Mesendoderm (in vitro differentiated cells): ENCODE data around the gene MAFB.
A peak's percentile ranks its signal among the peaks of the same experiment; 100 is the strongest.

Experiments
- DNase-seq: peaks from one replicate; pipeline ENCODE4 v3.0.0; 2013
- H2AK5ac ChIP-seq: 2 replicates; pipeline ENCODE4 v1.6.1; 2013; ENCODE audit warnings: low read length, inconsistent platforms
- H2BK120ac ChIP-seq: 2 replicates; pipeline ENCODE4 v1.6.1; 2013; ENCODE audit warnings: low read depth, mild to moderate bottlenecking, low read length, moderate library complexity, mixed read lengths
- H2BK15ac ChIP-seq: replicated peaks from 2 replicates; pipeline ENCODE4 v1.6.1; 2013; ENCODE audit warnings: low read depth, mild to moderate bottlenecking, moderate library complexity
- H2BK5ac ChIP-seq: 2 replicates; pipeline ENCODE4 v1.6.1; 2013; ENCODE audit warnings: low read length, inconsistent platforms
- H3K18ac ChIP-seq: 2 replicates; pipeline ENCODE4 v1.6.1; 2013; ENCODE audit warnings: mild to moderate bottlenecking, low read length, mixed read lengths
- H3K23ac ChIP-seq: one replicate; pipeline ENCODE4 v1.6.1; 2013; ENCODE audit warnings: low read length
- H3K27ac ChIP-seq: 2 replicates; pipeline ENCODE4 v1.5.1; 2013; ENCODE audit warnings: low read depth, mild to moderate bottlenecking, inconsistent platforms, low read length, moderate library complexity
- H3K27me3 ChIP-seq: 2 replicates; pipeline ENCODE4 v1.6.1; 2013; ENCODE audit warnings: low read length, control low read depth, mild to moderate bottlenecking, inconsistent platforms; ENCODE audit not compliant: insufficient read depth, poor library complexity
- H3K36me3 ChIP-seq: 2 replicates; pipeline ENCODE4 v1.6.1; 2013; ENCODE audit warnings: low read length, inconsistent platforms; ENCODE audit not compliant: control insufficient read depth, insufficient read depth
- H3K4ac ChIP-seq: one replicate; pipeline ENCODE4 v1.6.1; 2013; ENCODE audit warnings: low read depth, mild to moderate bottlenecking, low read length, moderate library complexity
- H3K4me1 ChIP-seq: 2 replicates; pipeline ENCODE4 v1.6.1; 2013; ENCODE audit warnings: low read depth, low read length, inconsistent platforms; ENCODE audit not compliant: control insufficient read depth
- H3K4me2 ChIP-seq: 2 replicates; pipeline ENCODE4 v1.6.1; 2013; ENCODE audit warnings: low read length
- H3K4me3 ChIP-seq: 2 replicates; pipeline ENCODE4 v1.5.1; 2013; ENCODE audit warnings: mild to moderate bottlenecking, low read length
- H3K56ac ChIP-seq: one replicate; pipeline ENCODE4 v1.6.1; 2013; ENCODE audit warnings: low read length
- H3K79me1 ChIP-seq: 2 replicates; pipeline ENCODE4 v1.6.1; 2013; ENCODE audit warnings: low read length, inconsistent platforms
- H3K79me2 ChIP-seq: 2 replicates; pipeline ENCODE4 v1.6.1; 2013; ENCODE audit warnings: mild to moderate bottlenecking, low read length; ENCODE audit not compliant: control insufficient read depth, insufficient read depth
- H3K9ac ChIP-seq: 2 replicates; pipeline ENCODE4 v1.6.1; 2013; ENCODE audit warnings: low read length, inconsistent platforms
- H4K5ac ChIP-seq: one replicate; pipeline ENCODE4 v1.6.1; 2013; ENCODE audit warnings: low read length
- H4K8ac ChIP-seq: one replicate; pipeline ENCODE4 v1.6.1; 2013; ENCODE audit warnings: low read depth, mild to moderate bottlenecking, control low read depth, low read length, moderate library complexity
- WGBS: extraction: QIAGEN DNeasy Blood & Tissue Kit; methylation state at CpG from one replicate; pipeline ENCODE4 v1.1.7; 2013; ENCODE audit warnings: low lambda C conversion rate, missing lambda C conversion rate; ENCODE audit not compliant: insufficient coverage; ENCODE audit errors: extremely low coverage; 5-methylcytosine and 5-hydroxymethylcytosine counted together

MAFB gene

DNA sequence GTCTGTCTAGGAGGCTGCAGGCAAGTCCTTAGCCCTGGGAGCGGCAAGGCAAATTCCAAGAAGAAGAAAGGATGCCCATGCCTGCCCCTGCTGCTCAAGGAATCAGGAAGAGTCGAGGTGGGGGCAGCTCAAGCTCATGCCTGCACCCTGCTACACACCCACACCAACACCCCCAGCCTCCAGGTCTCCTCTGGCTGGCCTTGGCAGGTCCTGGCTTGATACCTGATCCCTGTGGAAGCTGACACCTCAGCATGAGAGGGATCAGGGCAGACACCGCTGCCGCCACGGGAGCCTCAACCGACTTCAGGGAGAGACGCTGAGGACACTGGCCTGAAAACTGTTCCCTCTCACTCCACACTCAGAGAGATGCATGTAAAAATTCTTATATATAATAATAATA is 35.5 kb upstream of the MAFB start:
- H2BK5ac ChIP-seq: no peak overlapping the region
- no peak overlapping the region for H3K4me3 ChIP-seq
- no peak overlapping the region for H3K56ac ChIP-seq
- no CpG with 5 or more reads among the region's 7 CpGs for WGBS
- H3K27ac ChIP-seq: no peak overlapping the region
- no peak overlapping the region for H3K18ac ChIP-seq
- no peaks in the 10 kb centered on the region for H3K36me3 ChIP-seq
- H3K23ac ChIP-seq: no peak overlapping the region
- no peak for DNase-seq
- no peaks in the 10 kb centered on the region for H3K27me3 ChIP-seq
- H4K5ac ChIP-seq: no peak overlapping the region
- H2BK15ac ChIP-seq: no peak overlapping the region
- H3K79me2 ChIP-seq: no peaks in the 10 kb centered on the region
- H2BK120ac ChIP-seq: no peak overlapping the region
- no peak overlapping the region for H4K8ac ChIP-seq
- H2AK5ac ChIP-seq: no peak overlapping the region
- no peak overlapping the region for H3K4ac ChIP-seq
- H3K4me2 ChIP-seq: no peak overlapping the region
- H3K4me1 ChIP-seq: no peaks in the 10 kb centered on the region
- H3K9ac ChIP-seq: no peak overlapping the region
- no peaks in the 10 kb centered on the region for H3K79me1 ChIP-seq

DNA sequence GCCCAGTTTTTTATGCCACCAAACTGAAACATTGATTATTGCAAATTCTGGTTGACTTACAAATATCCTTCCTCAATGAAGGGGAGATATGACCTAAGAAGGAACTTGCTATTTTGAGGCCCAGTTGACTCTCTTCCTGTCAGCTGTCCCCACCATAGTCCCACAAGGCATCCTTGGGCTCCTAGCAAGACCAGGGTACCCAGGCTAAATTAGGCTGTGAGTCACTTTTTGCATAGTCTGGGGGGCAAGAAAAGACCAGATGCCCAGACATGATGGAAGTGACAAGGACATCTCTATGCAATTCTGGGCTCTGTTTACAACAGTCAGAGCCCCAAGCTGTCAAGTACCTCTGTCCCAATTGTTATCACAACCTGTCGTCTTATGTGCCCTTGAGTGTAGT is 31.8 kb upstream of the MAFB start:
- no peak overlapping the region for H3K4ac ChIP-seq
- no peaks in the 10 kb centered on the region for H3K27me3 ChIP-seq
- H3K4me3 ChIP-seq: no peak overlapping the region
- no peak overlapping the region for H3K9ac ChIP-seq
- H3K79me1 ChIP-seq: no peaks in the 10 kb centered on the region
- H4K5ac ChIP-seq: no peak overlapping the region
- no peak overlapping the region for H4K8ac ChIP-seq
- DNase-seq: no peak
- H3K4me1 ChIP-seq: no peaks in the 10 kb centered on the region
- no peaks in the 10 kb centered on the region for H3K36me3 ChIP-seq
- H3K18ac ChIP-seq: no peak overlapping the region
- H2BK120ac ChIP-seq: no peak overlapping the region
- H3K79me2 ChIP-seq: no peaks in the 10 kb centered on the region
- H3K27ac ChIP-seq: no peak overlapping the region
- H3K56ac ChIP-seq: no peak overlapping the region
- no peak overlapping the region for H3K23ac ChIP-seq
- H2BK5ac ChIP-seq: no peak overlapping the region
- no peak overlapping the region for H2BK15ac ChIP-seq
- WGBS: no CpG with 5 or more reads among the region's 1 CpG
- H3K4me2 ChIP-seq: no peak overlapping the region
- H2AK5ac ChIP-seq: no peak overlapping the region

- no peak overlapping the region for H3K27ac ChIP-seq
- H3K79me1 ChIP-seq: no peaks in the 10 kb centered on the region
- no peak overlapping the region for H3K23ac ChIP-seq
- no peak overlapping the region for H3K4me3 ChIP-seq
- no peak overlapping the region for H3K4ac ChIP-seq
- no peak overlapping the region for H3K9ac ChIP-seq
- DNase-seq: no peak
- no peak overlapping the region for H3K56ac ChIP-seq
- no peaks in the 10 kb centered on the region for H3K36me3 ChIP-seq
- H3K27me3 ChIP-seq: no peaks in the 10 kb centered on the region
- H2BK15ac ChIP-seq: no peak overlapping the region
- WGBS: no CpG with 5 or more reads among the region's 8 CpGs
- H3K4me1 ChIP-seq: no peaks in the 10 kb centered on the region
- H3K4me2 ChIP-seq: no peak overlapping the region
- H2BK5ac ChIP-seq: no peak overlapping the region
- H2AK5ac ChIP-seq: no peak overlapping the region
- no peak overlapping the region for H2BK120ac ChIP-seq
- no peak overlapping the region for H3K18ac ChIP-seq
- H4K5ac ChIP-seq: no peak overlapping the region
- H3K79me2 ChIP-seq: no peaks in the 10 kb centered on the region
- H4K8ac ChIP-seq: no peak overlapping the region
These were observed 31.1 kb upstream of the MAFB start for GRCh38 chr20:40720099-40720498.

GRCh38 chr20:40718982-40719729 is 30.1 kb upstream of the MAFB start:
- WGBS: no CpG with 5 or more reads among the region's 8 CpGs
- DNase-seq: no peak
- no peak overlapping the region for H3K4me3 ChIP-seq
- no peak overlapping the region for H3K23ac ChIP-seq
- H2BK120ac ChIP-seq: no peak overlapping the region
- H2AK5ac ChIP-seq: no peak overlapping the region
- no peak overlapping the region for H3K27ac ChIP-seq
- H4K5ac ChIP-seq: no peak overlapping the region
- no peak overlapping the region for H3K9ac ChIP-seq
- H3K4me2 ChIP-seq: no peak overlapping the region
- H3K79me1 ChIP-seq: no peaks in the 10 kb centered on the region
- H2BK15ac ChIP-seq: no peak overlapping the region
- H3K18ac ChIP-seq: no peak overlapping the region
- H3K4ac ChIP-seq: no peak overlapping the region
- no peaks in the 10 kb centered on the region for H3K27me3 ChIP-seq
- H4K8ac ChIP-seq: no peak overlapping the region
- H3K56ac ChIP-seq: no peak overlapping the region
- no peaks in the 10 kb centered on the region for H3K4me1 ChIP-seq
- no peaks in the 10 kb centered on the region for H3K36me3 ChIP-seq
- no peaks in the 10 kb centered on the region for H3K79me2 ChIP-seq
- H2BK5ac ChIP-seq: no peak overlapping the region

GRCh38 chr20:40718214-40718977 is 29.4 kb upstream of the MAFB start:
- Histone ChIP-seq H3K9ac (no peak overlapping the region), H4K8ac (no peak overlapping the region), H3K27ac (no peak overlapping the region), H3K56ac (no peak overlapping the region), H3K18ac (no peak overlapping the region), H3K27me3 (no peaks in the 10 kb centered on the region), H4K5ac (no peak overlapping the region), H3K79me2 (no peaks in the 10 kb centered on the region), H3K4me2 (no peak overlapping the region), H2BK120ac (no peak overlapping the region), H2BK5ac (no peak overlapping the region), H3K4me3 (no peak overlapping the region), H3K4me1 (no peaks in the 10 kb centered on the region), H2BK15ac (no peak overlapping the region), H3K79me1 (no peaks in the 10 kb centered on the region), H3K23ac (no peak overlapping the region), H3K4ac (no peak overlapping the region), H2AK5ac (no peak overlapping the region), H3K36me3 (no peaks in the 10 kb centered on the region)
- peak; percentile 27 for DNase-seq
- no CpG with 5 or more reads among the region's 12 CpGs for WGBS
